Mesendoderm (in vitro differentiated cells): ENCODE measurements around the gene CREB5.

Source experiments
- DNase-seq: peaks from one replicate; pipeline ENCODE4 v3.0.0; 2013
- H2AK5ac ChIP-seq: 2 replicates; pipeline ENCODE4 v1.6.1; 2013; ENCODE audit warnings: low read length, inconsistent platforms
- H2BK120ac ChIP-seq: 2 replicates; pipeline ENCODE4 v1.6.1; 2013; ENCODE audit warnings: low read depth, mild to moderate bottlenecking, low read length, moderate library complexity, mixed read lengths
- H2BK15ac ChIP-seq: replicated peaks from 2 replicates; pipeline ENCODE4 v1.6.1; 2013; ENCODE audit warnings: low read depth, mild to moderate bottlenecking, moderate library complexity
- H2BK5ac ChIP-seq: 2 replicates; pipeline ENCODE4 v1.6.1; 2013; ENCODE audit warnings: low read length, inconsistent platforms
- H3K18ac ChIP-seq: 2 replicates; pipeline ENCODE4 v1.6.1; 2013; ENCODE audit warnings: mild to moderate bottlenecking, low read length, mixed read lengths
- H3K23ac ChIP-seq: one replicate; pipeline ENCODE4 v1.6.1; 2013; ENCODE audit warnings: low read length
- H3K27ac ChIP-seq: 2 replicates; pipeline ENCODE4 v1.5.1; 2013; ENCODE audit warnings: low read depth, mild to moderate bottlenecking, inconsistent platforms, low read length, moderate library complexity
- H3K27me3 ChIP-seq: 2 replicates; pipeline ENCODE4 v1.6.1; 2013; ENCODE audit warnings: low read length, control low read depth, mild to moderate bottlenecking, inconsistent platforms; ENCODE audit not compliant: insufficient read depth, poor library complexity
- H3K36me3 ChIP-seq: 2 replicates; pipeline ENCODE4 v1.6.1; 2013; ENCODE audit warnings: low read length, inconsistent platforms; ENCODE audit not compliant: control insufficient read depth, insufficient read depth
- H3K4ac ChIP-seq: one replicate; pipeline ENCODE4 v1.6.1; 2013; ENCODE audit warnings: low read depth, mild to moderate bottlenecking, low read length, moderate library complexity
- H3K4me1 ChIP-seq: 2 replicates; pipeline ENCODE4 v1.6.1; 2013; ENCODE audit warnings: low read depth, low read length, inconsistent platforms; ENCODE audit not compliant: control insufficient read depth
- H3K4me2 ChIP-seq: 2 replicates; pipeline ENCODE4 v1.6.1; 2013; ENCODE audit warnings: low read length
- H3K4me3 ChIP-seq: 2 replicates; pipeline ENCODE4 v1.5.1; 2013; ENCODE audit warnings: mild to moderate bottlenecking, low read length
- H3K56ac ChIP-seq: one replicate; pipeline ENCODE4 v1.6.1; 2013; ENCODE audit warnings: low read length
- H3K79me1 ChIP-seq: 2 replicates; pipeline ENCODE4 v1.6.1; 2013; ENCODE audit warnings: low read length, inconsistent platforms
- H3K79me2 ChIP-seq: 2 replicates; pipeline ENCODE4 v1.6.1; 2013; ENCODE audit warnings: mild to moderate bottlenecking, low read length; ENCODE audit not compliant: control insufficient read depth, insufficient read depth
- H3K9ac ChIP-seq: 2 replicates; pipeline ENCODE4 v1.6.1; 2013; ENCODE audit warnings: low read length, inconsistent platforms
- H4K5ac ChIP-seq: one replicate; pipeline ENCODE4 v1.6.1; 2013; ENCODE audit warnings: low read length
- H4K8ac ChIP-seq: one replicate; pipeline ENCODE4 v1.6.1; 2013; ENCODE audit warnings: low read depth, mild to moderate bottlenecking, control low read depth, low read length, moderate library complexity
- WGBS: extraction: QIAGEN DNeasy Blood & Tissue Kit; methylation state at CpG from one replicate; pipeline ENCODE4 v1.1.7; 2013; ENCODE audit warnings: low lambda C conversion rate, missing lambda C conversion rate; ENCODE audit not compliant: insufficient coverage; ENCODE audit errors: extremely low coverage; 5-methylcytosine and 5-hydroxymethylcytosine counted together

CREB5 gene

GRCh38 chr7:28847176-28847575 is 434.9 kb downstream of the CREB5 start:
- Histone ChIP-seq H3K23ac (no peak overlapping the region), H3K79me1 (no peaks in the 10 kb centered on the region), H2BK15ac (no peak overlapping the region), H4K5ac (no peak overlapping the region), H3K4ac (no peak overlapping the region), H2AK5ac (no peak overlapping the region), H3K4me2 (no peak overlapping the region), H3K4me3 (no peak overlapping the region), H3K27ac (no peak overlapping the region), H3K79me2 (no peaks in the 10 kb centered on the region), H2BK5ac (no peak overlapping the region), H3K56ac (no peak overlapping the region), H2BK120ac (no peak overlapping the region), H3K18ac (no peak overlapping the region), H3K36me3 (no peaks in the 10 kb centered on the region), H4K8ac (no peak overlapping the region), H3K4me1 (peaks cover 3% of the 10 kb centered on the region), H3K27me3 (no peaks in the 10 kb centered on the region), H3K9ac (no peak overlapping the region)
- no peak for DNase-seq
- WGBS: no CpG with 5 or more reads among the region's 10 CpGs

GRCh38 chr7:28847681-28848080 is 435.4 kb downstream of the CREB5 start:
- Histone ChIP-seq H3K79me2 (no peaks in the 10 kb centered on the region), H3K27me3 (no peaks in the 10 kb centered on the region), H3K27ac (no peak overlapping the region), H3K4ac (no peak overlapping the region), H4K8ac (no peak overlapping the region), H3K4me1 (peaks cover 3% of the 10 kb centered on the region), H3K23ac (no peak overlapping the region), H2BK5ac (no peak overlapping the region), H3K18ac (no peak overlapping the region), H3K4me3 (no peak overlapping the region), H4K5ac (no peak overlapping the region), H3K4me2 (no peak overlapping the region), H3K79me1 (no peaks in the 10 kb centered on the region), H3K36me3 (no peaks in the 10 kb centered on the region), H3K56ac (no peak overlapping the region), H2BK120ac (no peak overlapping the region), H2BK15ac (no peak overlapping the region), H3K9ac (no peak overlapping the region), H2AK5ac (no peak overlapping the region)
- no peak for DNase-seq
- WGBS: no CpG with 5 or more reads among the region's 13 CpGs

- Histone ChIP-seq H4K5ac (no peak overlapping the region), H3K18ac (no peak overlapping the region), H2BK15ac (no peak overlapping the region), H3K79me1 (no peaks in the 10 kb centered on the region), H3K36me3 (no peaks in the 10 kb centered on the region), H3K27ac (no peak overlapping the region), H3K23ac (no peak overlapping the region), H3K4me1 (peaks cover 2% of the 10 kb centered on the region), H3K9ac (no peak overlapping the region), H3K79me2 (no peaks in the 10 kb centered on the region), H2BK5ac (no peak overlapping the region), H3K27me3 (peaks cover 2% of the 10 kb centered on the region), H3K4me2 (no peak overlapping the region), H3K4me3 (no peak overlapping the region), H2BK120ac (no peak overlapping the region), H4K8ac (no peak overlapping the region), H3K4ac (no peak overlapping the region), H3K56ac (no peak overlapping the region), H2AK5ac (no peak overlapping the region)
- WGBS: no CpG with 5 or more reads among the region's 15 CpGs
- DNase-seq: no peak
Observed at GRCh38 chr7:28848906-28849305, 436.6 kb downstream of the CREB5 start.

- Histone ChIP-seq H3K4ac (no peak overlapping the region), H3K27ac (no peak overlapping the region), H2AK5ac (no peak overlapping the region), H2BK15ac (no peak overlapping the region), H2BK5ac (no peak overlapping the region), H3K23ac (no peak overlapping the region), H3K27me3 (peaks cover 2% of the 10 kb centered on the region), H3K4me3 (no peak overlapping the region), H3K4me1 (no peaks in the 10 kb centered on the region), H3K18ac (no peak overlapping the region), H3K36me3 (no peaks in the 10 kb centered on the region), H4K5ac (no peak overlapping the region), H3K79me2 (no peaks in the 10 kb centered on the region), H3K4me2 (no peak overlapping the region), H3K79me1 (no peaks in the 10 kb centered on the region), H2BK120ac (no peak overlapping the region), H4K8ac (no peak overlapping the region), H3K56ac (no peak overlapping the region), H3K9ac (no peak overlapping the region)
- DNase-seq: no peak
Observed at GRCh38 chr7:28850699-28851098, 438.4 kb downstream of the CREB5 start.

- Histone ChIP-seq H3K36me3 (no peaks in the 10 kb centered on the region), H3K4me3 (no peak overlapping the region), H4K5ac (no peak overlapping the region), H4K8ac (no peak overlapping the region), H3K9ac (no peak overlapping the region), H2BK5ac (no peak overlapping the region), H2AK5ac (no peak overlapping the region), H2BK15ac (no peak overlapping the region), H3K4me1 (no peaks in the 10 kb centered on the region), H3K4me2 (no peak overlapping the region), H2BK120ac (no peak overlapping the region), H3K18ac (no peak overlapping the region), H3K27me3 (peaks cover 2% of the 10 kb centered on the region), H3K56ac (no peak overlapping the region), H3K27ac (no peak overlapping the region), H3K79me2 (no peaks in the 10 kb centered on the region), H3K79me1 (no peaks in the 10 kb centered on the region), H3K4ac (no peak overlapping the region), H3K23ac (no peak overlapping the region)
- DNase-seq: no peak
- WGBS: no CpG with 5 or more reads among the region's 4 CpGs
Observed at GRCh38 chr7:28853150-28853549, 440.8 kb downstream of the CREB5 start.

GRCh38 chr7:28853834-28854749 is 441.8 kb downstream of the CREB5 start:
- Histone ChIP-seq H3K56ac (peak overlapping the region; percentile 68), H3K27ac (no peak overlapping the region), H4K8ac (no peak overlapping the region), H2AK5ac (no peak overlapping the region), H3K4ac (no peak overlapping the region), H3K27me3 (peaks cover 2% of the 10 kb centered on the region), H3K79me1 (no peaks in the 10 kb centered on the region), H3K36me3 (no peaks in the 10 kb centered on the region), H2BK120ac (no peak overlapping the region), H3K4me3 (peak overlapping the region; percentile 48), H4K5ac (no peak overlapping the region), H3K23ac (no peak overlapping the region), H2BK15ac (no peak overlapping the region), H3K9ac (peak overlapping the region; percentile 33), H2BK5ac (no peak overlapping the region), H3K4me1 (no peaks in the 10 kb centered on the region), H3K79me2 (no peaks in the 10 kb centered on the region), H3K4me2 (peak overlapping the region; percentile 97), H3K18ac (no peak overlapping the region)
- WGBS: no CpG with 5 or more reads among the region's 63 CpGs
- DNase-seq: peak; percentile 86
